Cardiac fibroblast (primary cell): ENCODE measurements around the gene CBY2.

Experiments
- DNase-seq, 2 donors: peaks; one replicate each; pipeline versions ENCODE4 v3.0.0 to v3.0.0-alpha.2; 2010; ENCODE audit warnings: low read depth in 2 of 2
- H3K4me3 ChIP-seq, 2 donors: replicated peaks in 1 of 2; 1 replicate in 1 of 2; 2 replicates in 1 of 2; pipeline ENCODE4 v1.5.1; 2011; ENCODE audit warnings: low read depth in 2 of 2, low read length in 2 of 2, mild to moderate bottlenecking in 2 of 2, moderate library complexity in 1 of 2
- TF ChIP-seq, protein P1 (sequence below): IDR thresholded peaks from one replicate; pipeline ENCODE4 v1.5.1; 2011; ENCODE audit warnings: low read depth, mild to moderate bottlenecking, low read length, inconsistent platforms

Gene CBY2

GRCh38 chr13:45763419-45763818, 61.3 kb downstream of the CBY2 start:
- TF ChIP-seq, protein P1, sequence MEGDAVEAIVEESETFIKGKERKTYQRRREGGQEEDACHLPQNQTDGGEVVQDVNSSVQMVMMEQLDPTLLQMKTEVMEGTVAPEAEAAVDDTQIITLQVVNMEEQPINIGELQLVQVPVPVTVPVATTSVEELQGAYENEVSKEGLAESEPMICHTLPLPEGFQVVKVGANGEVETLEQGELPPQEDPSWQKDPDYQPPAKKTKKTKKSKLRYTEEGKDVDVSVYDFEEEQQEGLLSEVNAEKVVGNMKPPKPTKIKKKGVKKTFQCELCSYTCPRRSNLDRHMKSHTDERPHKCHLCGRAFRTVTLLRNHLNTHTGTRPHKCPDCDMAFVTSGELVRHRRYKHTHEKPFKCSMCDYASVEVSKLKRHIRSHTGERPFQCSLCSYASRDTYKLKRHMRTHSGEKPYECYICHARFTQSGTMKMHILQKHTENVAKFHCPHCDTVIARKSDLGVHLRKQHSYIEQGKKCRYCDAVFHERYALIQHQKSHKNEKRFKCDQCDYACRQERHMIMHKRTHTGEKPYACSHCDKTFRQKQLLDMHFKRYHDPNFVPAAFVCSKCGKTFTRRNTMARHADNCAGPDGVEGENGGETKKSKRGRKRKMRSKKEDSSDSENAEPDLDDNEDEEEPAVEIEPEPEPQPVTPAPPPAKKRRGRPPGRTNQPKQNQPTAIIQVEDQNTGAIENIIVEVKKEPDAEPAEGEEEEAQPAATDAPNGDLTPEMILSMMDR: no peak
- no peak overlapping the region for H3K4me3 ChIP-seq
- no peak for DNase-seq
